CD4-positive, alpha-beta T cell treated with Interleukin-15 for 1 hour (primary cell): ENCODE results near the gene PPP1R12B.

Source experiments
- DNase-seq: peaks from one replicate; pipeline ENCODE4 v3.0.0-alpha.2; 2020

The PPP1R12B gene

GRCh38 chr1:202639500-202639899, 291.0 kb downstream of the PPP1R12B start:
- DNase-seq = no peak

GRCh38 chr1:202642212-202642611, 293.7 kb downstream of the PPP1R12B start:
- DNase-seq = no peak
